GM23248 (cell line): ENCODE measurements around the gene MST1. TPM values are rescaled to one million over a fixed set of nuclear protein-coding genes. Genes with fewer than 3 reads are reported as not detected.

Experiments
- DNase-seq: peaks from one replicate; pipeline ENCODE4 v3.0.0-alpha.2; 2015
- H2AFZ ChIP-seq: fragments of 200-600 bp; sonication (generic); 2 replicates; pipeline ENCODE4 v1.6.1; 2016; ENCODE audit warnings: antibody characterized with exemption
- H3F3A ChIP-seq: fragments of 200-600 bp; sonication (generic); 2 replicates; pipeline ENCODE4 v1.6.1; 2016; ENCODE audit warnings: mild to moderate bottlenecking, antibody characterized with exemption, mixed run types; ENCODE audit not compliant: insufficient read depth
- H3K27ac ChIP-seq: fragments of 200-600 bp; sonication (generic); 2 replicates; pipeline ENCODE4 v1.5.1; 2016; ENCODE audit warnings: mild to moderate bottlenecking
- H3K27me3 ChIP-seq: fragments of 200-600 bp; sonication (generic); replicated peaks from 2 replicates; pipeline ENCODE4 v1.6.1; 2016; ENCODE audit warnings: mild to moderate bottlenecking; ENCODE audit not compliant: insufficient read depth
- H3K36me3 ChIP-seq: fragments of 200-600 bp; sonication (generic); 2 replicates; pipeline ENCODE4 v1.6.1; 2016; ENCODE audit warnings: low read depth, mild to moderate bottlenecking
- H3K4me1 ChIP-seq: fragments of 200-600 bp; sonication (generic); 2 replicates; pipeline ENCODE4 v1.6.1; 2016; ENCODE audit warnings: mild to moderate bottlenecking; ENCODE audit not compliant: insufficient read depth
- H3K4me2 ChIP-seq: fragments of 200-600 bp; sonication (generic); one replicate; pipeline ENCODE4 v1.6.1; 2016; ENCODE audit warnings: mild to moderate bottlenecking; ENCODE audit not compliant: unreplicated experiment
- H3K4me3 ChIP-seq: fragments of 200-600 bp; sonication (generic); 2 replicates; pipeline ENCODE4 v1.5.1; 2016; ENCODE audit warnings: mild to moderate bottlenecking
- H3K79me2 ChIP-seq: fragments of 200-600 bp; sonication (generic); 2 replicates; pipeline ENCODE4 v1.6.1; 2016; ENCODE audit warnings: mild to moderate bottlenecking; ENCODE audit not compliant: insufficient read depth
- H3K9ac ChIP-seq: fragments of 200-600 bp; sonication (generic); 2 replicates; pipeline ENCODE4 v1.6.1; 2016; ENCODE audit warnings: mild to moderate bottlenecking
- H3K9me2 ChIP-seq: fragments of 200-600 bp; sonication (generic); 2 replicates; pipeline ENCODE4 v1.6.1; 2016; ENCODE audit warnings: mixed run types, mild to moderate bottlenecking, moderate library complexity; ENCODE audit not compliant: insufficient read depth
- H3K9me3 ChIP-seq: fragments of 200-600 bp; sonication (generic); one replicate; pipeline ENCODE4 v1.6.1; 2017; ENCODE audit warnings: low read depth
- H4K20me1 ChIP-seq: fragments of 200-600 bp; sonication (generic); 2 replicates; pipeline ENCODE4 v1.6.0; 2016; ENCODE audit not compliant: insufficient read depth
- EZH2 ChIP-seq: fragments of 200-600 bp; sonication (generic); IDR thresholded peaks from 2 replicates; pipeline ENCODE4 v1.6.1; 2018; ENCODE audit warnings: antibody characterized with exemption, mild to moderate bottlenecking; ENCODE audit not compliant: insufficient read depth, poor library complexity, severe bottlenecking
- EZH2phosphoT487 ChIP-seq: fragments of 200-600 bp; sonication (generic); IDR thresholded peaks from 2 replicates; pipeline ENCODE4 v1.6.1; 2018; ENCODE audit warnings: antibody characterized with exemption, moderate library complexity, mild to moderate bottlenecking, low read depth; ENCODE audit not compliant: insufficient read depth
- WGBS, 2 experiments: methylation state at CpG; one replicate each; pipeline ENCODE4 v1.1.6; 2015 to 2017; ENCODE audit warnings: low lambda C conversion rate in 2 of 2, low coverage in 1 of 2; ENCODE audit errors: missing lambda C conversion rate in 2 of 2; 5-methylcytosine and 5-hydroxymethylcytosine counted together
- in situ Hi-C: fragments of 300-500 bp; cut with MboI; formaldehyde crosslinking; loops from 2 replicates; pipeline ENCODE4 v1.15.0; 2020
- polyA plus RNA-seq: library from polyadenylated mRNA; unstranded; fragments of >200 nt; fragmentation: Nextera tagmentation; extraction: Ambion mirVana; gene quantifications from 2 replicates; pipeline ENCODE4 v1.2.1, GENCODE V29; 2016
- total RNA-seq: library from RNA; depleted of rRNA; stranded (reverse); fragments of >200 nt; shearing (Covaris generic); gene quantifications from 2 replicates; pipeline ENCODE4 v1.2.3, GENCODE V29; 2014

The MST1 gene
- total and polyA plus RNA-seq, 2 experiments from 2014 or later = 3.0 to 6.4 TPM

- peak; percentile 99 for DNase-seq
- Histone ChIP-seq H3K36me3 (0 out of 2 replicates have a peak, but pooled peaks cover 4% of the 10 kb centered on the region), H3K27me3 (no peaks in the 10 kb centered on the region), H3K4me2 (peak within 1 kb of the TSS; percentile 84), H2AFZ (peak within 1 kb of the TSS; percentile 88), H3K4me3 (peak within 1 kb of the TSS; percentile 81), H3F3A (0 out of 2 replicates have a peak, but pooled peaks cover 3% of the 10 kb centered on the region), H3K9me2 (no peaks in the 10 kb centered on the region), H4K20me1 (no peaks in the 10 kb centered on the region), H3K9me3 (no peaks in the 10 kb centered on the region), H3K79me2 (peaks cover 12% of the 10 kb centered on the region), H3K9ac (peak within 1 kb of the TSS; percentile 86), H3K27ac (peak within 1 kb of the TSS; percentile 87), H3K4me1 (peaks cover 11% of the 10 kb centered on the region)
- TF ChIP-seq EZH2 = no peak
- no peak for TF ChIP-seq EZH2phosphoT487
- in situ Hi-C loops = loop anchor here (10.0 kb wide), 1 partner anchor 129 kb away; no protein-coding TSS in a partner anchor
- 1% methylated on average over 46 to 53 of the region's 71 CpGs for WGBS, 2 experiments
Observed at GRCh38 chr3:49673715-49674496, 15.4 kb downstream of the MST1 start, which contains the start of gene APEH. Gene APEH, plus strand, starts transcription at chr3:49674351. Its CDS starts 51 bp downstream, at chr3:49674402.

- Histone ChIP-seq H2AFZ (peak overlapping the region; percentile 88), H4K20me1 (no peaks in the 10 kb centered on the region), H3K4me3 (peak overlapping the region; percentile 81), H3K27ac (peak overlapping the region; percentile 87), H3K4me1 (peaks cover 11% of the 10 kb centered on the region), H3K9me2 (no peaks in the 10 kb centered on the region), H3F3A (0 out of 2 replicates have a peak, but pooled peaks cover 3% of the 10 kb centered on the region), H3K79me2 (peaks cover 12% of the 10 kb centered on the region), H3K9ac (peak overlapping the region; percentile 86), H3K9me3 (no peaks in the 10 kb centered on the region), H3K27me3 (no peaks in the 10 kb centered on the region), H3K36me3 (0 out of 2 replicates have a peak, but pooled peaks cover 4% of the 10 kb centered on the region), H3K4me2 (peak overlapping the region; percentile 84)
- in situ Hi-C loops = loop anchor here (10.0 kb wide), 1 partner anchor 128 kb away; no protein-coding TSS in a partner anchor
- no peak for TF ChIP-seq EZH2phosphoT487
- TF ChIP-seq EZH2 = no peak
- WGBS, 2 experiments = 27 to 30% methylated on average over 11 to 17 of the region's 17 CpGs
- no peak for DNase-seq
Observed at GRCh38 chr3:49673121-49673714, 16.1 kb downstream of the MST1 start.

- in situ Hi-C loops = loop anchor here (10.0 kb wide), 1 partner anchor 127 kb away; no protein-coding TSS in a partner anchor
- no peak overlapping the region for H3K9ac ChIP-seq
- DNase-seq = peak; percentile 79
Observed at GRCh38 chr3:49671291-49672288, 17.7 kb downstream of the MST1 start.

More at GRCh38 chr3:49671291-49672288, 17.7 kb downstream of the MST1 start:
- Histone ChIP-seq H3F3A (0 out of 2 replicates have a peak, but pooled peaks cover 3% of the 10 kb centered on the region), H3K4me3 (no peak overlapping the region), H3K27ac (no peak overlapping the region), H3K27me3 (no peaks in the 10 kb centered on the region), H2AFZ (no peak overlapping the region), H3K4me1 (peaks cover 11% of the 10 kb centered on the region), H3K36me3 (no peaks in the 10 kb centered on the region), H3K4me2 (no peak overlapping the region), H3K79me2 (peaks cover 12% of the 10 kb centered on the region), H3K9me2 (no peaks in the 10 kb centered on the region), H4K20me1 (no peaks in the 10 kb centered on the region), H3K9me3 (no peaks in the 10 kb centered on the region)
- no peak for TF ChIP-seq EZH2
- no peak for TF ChIP-seq EZH2phosphoT487
- WGBS, 2 experiments = 27 to 29% methylated on average over 11 of the region's 11 CpGs
